NCI-H146 (cell line): ENCODE results near the gene ARMC8.

Source experiments
- DNase-seq: peaks from one replicate; lab custom pipeline; 2025; lab: John Stamatoyannopoulos, UW

The ARMC8 gene

GRCh38 chr3:138197524-138197923 is 10.4 kb downstream of the ARMC8 start:
- no peak for DNase-seq

GRCh38 chr3:138199851-138200250 is 12.8 kb downstream of the ARMC8 start:
- DNase-seq = no peak

- no peak for DNase-seq
These were observed 13.3 kb downstream of the ARMC8 start for GRCh38 chr3:138200424-138200823.

- DNase-seq = no peak
These were observed 16.0 kb downstream of the ARMC8 start for GRCh38 chr3:138202945-138203701.

- no peak for DNase-seq
These were observed 16.8 kb downstream of the ARMC8 start for GRCh38 chr3:138203938-138204337.

GRCh38 chr3:138205527-138205926 is 18.4 kb downstream of the ARMC8 start:
- no peak for DNase-seq

GRCh38 chr3:138206196-138206595 is 19.1 kb downstream of the ARMC8 start:
- no peak for DNase-seq

- no peak for DNase-seq
These were observed 23.4 kb downstream of the ARMC8 start for GRCh38 chr3:138210528-138210927.

GRCh38 chr3:138213398-138214085 is 26.4 kb downstream of the ARMC8 start:
- no peak for DNase-seq

- DNase-seq = no peak
These were observed 32.2 kb downstream of the ARMC8 start for GRCh38 chr3:138219255-138219654.

- DNase-seq = no peak
These were observed 33.1 kb downstream of the ARMC8 start for GRCh38 chr3:138220242-138220641.

- no peak for DNase-seq
These were observed 33.7 kb downstream of the ARMC8 start for GRCh38 chr3:138220788-138221187.

- no peak for DNase-seq
These were observed 35.2 kb downstream of the ARMC8 start for GRCh38 chr3:138222131-138222941.

- no peak for DNase-seq
These were observed 35.8 kb downstream of the ARMC8 start for GRCh38 chr3:138222942-138223287.

- DNase-seq = no peak
These were observed 40.5 kb downstream of the ARMC8 start for GRCh38 chr3:138227650-138228049.

GRCh38 chr3:138230525-138230924 is 43.4 kb downstream of the ARMC8 start:
- no peak for DNase-seq

- no peak for DNase-seq
These were observed 45.7 kb downstream of the ARMC8 start for GRCh38 chr3:138232705-138233364.

GRCh38 chr3:138234401-138235179 is 47.5 kb downstream of the ARMC8 start:
- no peak for DNase-seq

- DNase-seq = no peak
These were observed 51.6 kb downstream of the ARMC8 start for GRCh38 chr3:138238711-138239110.

- DNase-seq = no peak
These were observed 54.0 kb downstream of the ARMC8 start for GRCh38 chr3:138241061-138241460.

GRCh38 chr3:138241676-138242075 is 54.6 kb downstream of the ARMC8 start:
- no peak for DNase-seq

GRCh38 chr3:138242466-138242865 is 55.4 kb downstream of the ARMC8 start:
- DNase-seq = no peak
